Suprapubic skin (tissue), 3 donors: ENCODE results near the gene MAD1L1.

ENCODE experiments used
- POLR2A ChIP-seq, 2 donors: fragments of 450-650 bp; IDR thresholded peaks; one replicate each; pipeline ENCODE4 v1.6.1; 2017; ENCODE audit warnings: antibody characterized with exemption in 2 of 2, mild to moderate bottlenecking in 2 of 2, moderate library complexity in 2 of 2
- TF ChIP-seq, protein P1 (sequence below), 2 donors: fragments of 200-600 bp in 1 of 2; fragments of 450-650 bp in 1 of 2; sonication (generic) in 1 of 2; IDR thresholded peaks; one replicate each; pipeline ENCODE4 v1.5.1; 2016 to 2019; ENCODE audit warnings: antibody characterized with exemption in 2 of 2, mild to moderate bottlenecking in 1 of 2, moderate library complexity in 1 of 2

- TF ChIP-seq POLR2A (IDR thresholded peaks at IDR 0.05): no peak
- TF ChIP-seq, protein P1, sequence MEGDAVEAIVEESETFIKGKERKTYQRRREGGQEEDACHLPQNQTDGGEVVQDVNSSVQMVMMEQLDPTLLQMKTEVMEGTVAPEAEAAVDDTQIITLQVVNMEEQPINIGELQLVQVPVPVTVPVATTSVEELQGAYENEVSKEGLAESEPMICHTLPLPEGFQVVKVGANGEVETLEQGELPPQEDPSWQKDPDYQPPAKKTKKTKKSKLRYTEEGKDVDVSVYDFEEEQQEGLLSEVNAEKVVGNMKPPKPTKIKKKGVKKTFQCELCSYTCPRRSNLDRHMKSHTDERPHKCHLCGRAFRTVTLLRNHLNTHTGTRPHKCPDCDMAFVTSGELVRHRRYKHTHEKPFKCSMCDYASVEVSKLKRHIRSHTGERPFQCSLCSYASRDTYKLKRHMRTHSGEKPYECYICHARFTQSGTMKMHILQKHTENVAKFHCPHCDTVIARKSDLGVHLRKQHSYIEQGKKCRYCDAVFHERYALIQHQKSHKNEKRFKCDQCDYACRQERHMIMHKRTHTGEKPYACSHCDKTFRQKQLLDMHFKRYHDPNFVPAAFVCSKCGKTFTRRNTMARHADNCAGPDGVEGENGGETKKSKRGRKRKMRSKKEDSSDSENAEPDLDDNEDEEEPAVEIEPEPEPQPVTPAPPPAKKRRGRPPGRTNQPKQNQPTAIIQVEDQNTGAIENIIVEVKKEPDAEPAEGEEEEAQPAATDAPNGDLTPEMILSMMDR (IDR thresholded peaks at IDR 0.05): no peak
Observed at GRCh38 chr7:2029936-2030335, 202.8 kb downstream of the MAD1L1 start.
